Endothelial cell of umbilical vein (primary cell): ENCODE results near the gene PKD2L2.

Experiments
- CTCF ChIP-seq, 2 donors: IDR thresholded peaks; 1 replicate in 1 of 2; 2 replicates in 1 of 2; pipeline ENCODE4 v1.5.1; 2011; ENCODE audit warnings: low read length in 2 of 2, mild to moderate bottlenecking in 2 of 2, moderate library complexity in 2 of 2, control low read depth in 1 of 2, inconsistent platforms in 1 of 2, low read depth in 1 of 2; ENCODE audit not compliant: insufficient read depth in 1 of 2; ENCODE audit errors: extremely low read depth in 1 of 2
- EZH2 ChIP-seq: IDR thresholded peaks from 2 replicates; pipeline ENCODE4 v1.6.1; 2012; ENCODE audit warnings: borderline replicate concordance, low read depth, mild to moderate bottlenecking, moderate library complexity, low read length, inconsistent platforms; ENCODE audit not compliant: severe bottlenecking
- POLR2A ChIP-seq: IDR thresholded peaks from 2 replicates; pipeline ENCODE4 v1.6.1; 2012; ENCODE audit warnings: low read depth, mild to moderate bottlenecking, control low read depth, low read length

- TF ChIP-seq CTCF (IDR thresholded peaks at IDR 0.05; ENCODE audit: extremely low read depth in 1 of 2, insufficient read depth in 1 of 2, low read depth in 1 of 2, low read length in 2 of 2) (no peak), EZH2 (no peak), POLR2A (no peak)
These were observed 22.5 kb upstream of the PKD2L2 start for GRCh38 chr5:137866541-137867388.
